GM20000 (cell line): ENCODE results near the gene SMARCAL1.

Experiments
- DNase-seq: peaks from one replicate; pipeline ENCODE4 v3.0.0; 2012; ENCODE audit warnings: low spot score
- CTCF ChIP-seq: IDR thresholded peaks from 2 replicates; pipeline ENCODE4 v1.5.1; 2012; ENCODE audit warnings: mild to moderate bottlenecking, control low read depth; ENCODE audit errors: extremely low read depth, missing control alignments

Gene SMARCAL1

GRCh38 chr2:216490061-216490460 is 77.8 kb downstream of the SMARCAL1 start:
- TF ChIP-seq CTCF = no peak
- DNase-seq = no peak

GRCh38 chr2:216491793-216492596 is 79.7 kb downstream of the SMARCAL1 start:
- DNase-seq = peak; percentile 52
- TF ChIP-seq CTCF = no peak

GRCh38 chr2:216492597-216493333 is 80.5 kb downstream of the SMARCAL1 start:
- no peak for DNase-seq
- no peak for TF ChIP-seq CTCF

- DNase-seq = no peak
- TF ChIP-seq CTCF = no peak
These were observed 81.0 kb downstream of the SMARCAL1 start for GRCh38 chr2:216493334-216493685.

- DNase-seq = no peak
These were observed 83.4 kb downstream of the SMARCAL1 start for GRCh38 chr2:216495656-216496055.

GRCh38 chr2:216497382-216498069 is 85.2 kb downstream of the SMARCAL1 start:
- DNase-seq = no peak
- no peak for TF ChIP-seq CTCF

More at GRCh38 chr2:216495656-216496055, 83.4 kb downstream of the SMARCAL1 start:
- TF ChIP-seq CTCF = no peak

GRCh38 chr2:216498070-216498378 is 85.7 kb downstream of the SMARCAL1 start:
- TF ChIP-seq CTCF = no peak
- no peak for DNase-seq
